AG04450 (cell line): Measurements from ENCODE around the gene DCAF8L2. TPM values are rescaled to one million over a fixed set of nuclear protein-coding genes. Genes with fewer than 3 reads are reported as not detected.
"Not testable (repeated sequence)": the region's sequence is repeated elsewhere in the genome, so short reads cannot be mapped to it uniquely, and the experiment has no call there.

Experiments
- CTCF ChIA-PET: fragments of 300-600, 350-600 bp; formaldehyde crosslinking; extraction: SDS; loops from one replicate; lab custom pipeline; 2022; ENCODE audit warnings: antibody characterized with exemption, inconsistent platforms; lab: Charles Lee
- POLR2A ChIA-PET: fragments of 350-600 bp; formaldehyde crosslinking; extraction: SDS; loops from one replicate; lab custom pipeline; 2021; ENCODE audit warnings: antibody characterized with exemption, inconsistent platforms; lab: Yijun Ruan, JAX
- DNase-seq: peaks from one replicate; pipeline ENCODE4 v3.0.0-alpha.2; 2011; ENCODE audit warnings: low read depth, low spot score
- H3K27ac ChIP-seq: one replicate; pipeline ENCODE4 v1.5.1; 2012; ENCODE audit warnings: low read depth, low read length, control low read depth
- H3K27me3 ChIP-seq: one replicate; pipeline ENCODE4 v1.6.0; 2012; ENCODE audit warnings: low read length; ENCODE audit not compliant: control insufficient read depth, insufficient read depth
- H3K4me3 ChIP-seq: 2 replicates; pipeline ENCODE4 v1.5.1; 2011; ENCODE audit warnings: mild to moderate bottlenecking, low read depth, low read length, control low read depth
- H3K9me3 ChIP-seq: 2 replicates; pipeline ENCODE4 v1.5.1; 2012; ENCODE audit warnings: low read length; ENCODE audit not compliant: control insufficient read depth, insufficient read depth
- CTCF ChIP-seq: IDR thresholded peaks from 2 replicates; pipeline ENCODE4 v1.5.1; 2011; ENCODE audit warnings: low read depth, low read length, control low read depth, inconsistent platforms
- polyA minus RNA-seq: library from RNA; depleted of rRNA, polyadenylated mRNA; stranded (reverse); fragments of >200 nt; gene quantifications from 2 replicates; pipeline ENCODE4 v1.2.3, GENCODE V29; 2011; rRNA and poly(A)+ RNA removed
- polyA plus RNA-seq: library from polyadenylated mRNA; depleted of rRNA; stranded (reverse); fragments of >200 nt; gene quantifications from 2 replicates; pipeline ENCODE4 v1.2.3, GENCODE V29; 2011; rRNA removed

The DCAF8L2 gene
- polyA plus RNA-seq: not detected in 2 replicates
- not detected in 2 replicates for polyA minus RNA-seq

- no peak for TF ChIP-seq CTCF
- Histone ChIP-seq H3K27me3 (no peaks in the 10 kb centered on the region), H3K27ac (no peak within 1 kb of the TSS), H3K4me3 (no peak within 1 kb of the TSS), H3K9me3 (no peaks in the 10 kb centered on the region)
- no peak for DNase-seq
- POLR2A ChIA-PET: no interaction called here
- CTCF ChIA-PET: no interaction called here
Measured at GRCh38 chrX:27590044-27590443, at the start of gene DCAF8L2. TSS of gene DCAF8L2 (plus strand) at chrX:27590344. CDS start at chrX:27746896, 156,552 bp downstream.

- CTCF ChIA-PET, POLR2A ChIA-PET, DNase-seq: not testable (repeated sequence)
Measured at GRCh38 chrX:27541161-27541560, 49.0 kb upstream of the DCAF8L2 start.

GRCh38 chrX:27548624-27549023 is 41.5 kb upstream of the DCAF8L2 start:
- ChIA-PET POLR2A (no interaction called here), CTCF (interaction anchor here (0.5 kb wide), 1 partner anchor 573 kb away, joined by 3 read pairs; no protein-coding TSS in a partner anchor)
- TF ChIP-seq CTCF: no peak
- Histone ChIP-seq H3K27me3 (no peaks in the 10 kb centered on the region), H3K27ac (no peak overlapping the region), H3K9me3 (no peaks in the 10 kb centered on the region), H3K4me3 (no peak overlapping the region)
- DNase-seq: no peak

More at GRCh38 chrX:27541161-27541560, 49.0 kb upstream of the DCAF8L2 start:
- H3K4me3 ChIP-seq, H3K9me3 ChIP-seq, H3K27me3 ChIP-seq, H3K27ac ChIP-seq: not testable (repeated sequence)

GRCh38 chrX:27549688-27550087 is 40.5 kb upstream of the DCAF8L2 start:
- no peaks in the 10 kb centered on the region for H3K27me3 ChIP-seq
- H3K27ac ChIP-seq: no peak overlapping the region
- CTCF ChIA-PET: no interaction called here
- H3K9me3 ChIP-seq: no peaks in the 10 kb centered on the region
- H3K4me3 ChIP-seq: no peak overlapping the region
- DNase-seq: no peak
- no peak for TF ChIP-seq CTCF
- POLR2A ChIA-PET: no interaction called here

GRCh38 chrX:27555514-27555913 is 34.6 kb upstream of the DCAF8L2 start:
- TF ChIP-seq CTCF: peak; percentile 65
- H3K27ac ChIP-seq: no peak overlapping the region
- H3K4me3 ChIP-seq: no peak overlapping the region
- H3K9me3 ChIP-seq: no peaks in the 10 kb centered on the region
- no peaks in the 10 kb centered on the region for H3K27me3 ChIP-seq
- ChIA-PET POLR2A (no interaction called here), CTCF (interaction anchor here (0.9 to 4.0 kb wide), 7 partner anchors 10 to 1023 kb away, joined by 3 to 38 read pairs (median 4); no protein-coding TSS in a partner anchor)
- no peak for DNase-seq
